Prostate gland (tissue), 2 donors: ENCODE measurements around the gene ADPRHL1.

Experiments
- POLR2A ChIP-seq: fragments of 450-650 bp; IDR thresholded peaks from one replicate; pipeline ENCODE4 v1.6.1; 2016; ENCODE audit warnings: antibody characterized with exemption, mild to moderate bottlenecking
- POLR2AphosphoS5 ChIP-seq: sonication (generic); formaldehyde crosslinking; IDR thresholded peaks from one replicate; pipeline ENCODE4 v1.6.1; 2017; ENCODE audit warnings: antibody characterized with exemption
- TF ChIP-seq, protein P1 (sequence below), 4 experiments: fragments of 200-600 bp in 2 of 4; fragments of 450-650 bp in 2 of 4; sonication (generic) in 2 of 4; IDR thresholded peaks; 1 replicate in 3 of 4; 2 replicates in 1 of 4; pipeline ENCODE4 v1.5.1; 2016 to 2019; ENCODE audit warnings: antibody characterized with exemption in 4 of 4, mild to moderate bottlenecking in 2 of 4, moderate library complexity in 2 of 4

- TF ChIP-seq, protein P1, sequence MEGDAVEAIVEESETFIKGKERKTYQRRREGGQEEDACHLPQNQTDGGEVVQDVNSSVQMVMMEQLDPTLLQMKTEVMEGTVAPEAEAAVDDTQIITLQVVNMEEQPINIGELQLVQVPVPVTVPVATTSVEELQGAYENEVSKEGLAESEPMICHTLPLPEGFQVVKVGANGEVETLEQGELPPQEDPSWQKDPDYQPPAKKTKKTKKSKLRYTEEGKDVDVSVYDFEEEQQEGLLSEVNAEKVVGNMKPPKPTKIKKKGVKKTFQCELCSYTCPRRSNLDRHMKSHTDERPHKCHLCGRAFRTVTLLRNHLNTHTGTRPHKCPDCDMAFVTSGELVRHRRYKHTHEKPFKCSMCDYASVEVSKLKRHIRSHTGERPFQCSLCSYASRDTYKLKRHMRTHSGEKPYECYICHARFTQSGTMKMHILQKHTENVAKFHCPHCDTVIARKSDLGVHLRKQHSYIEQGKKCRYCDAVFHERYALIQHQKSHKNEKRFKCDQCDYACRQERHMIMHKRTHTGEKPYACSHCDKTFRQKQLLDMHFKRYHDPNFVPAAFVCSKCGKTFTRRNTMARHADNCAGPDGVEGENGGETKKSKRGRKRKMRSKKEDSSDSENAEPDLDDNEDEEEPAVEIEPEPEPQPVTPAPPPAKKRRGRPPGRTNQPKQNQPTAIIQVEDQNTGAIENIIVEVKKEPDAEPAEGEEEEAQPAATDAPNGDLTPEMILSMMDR (IDR thresholded peaks at IDR 0.05), result no peak
- TF ChIP-seq POLR2AphosphoS5, result no peak
- TF ChIP-seq POLR2A, result no peak
These were observed 102.4 kb downstream of the ADPRHL1 start for GRCh38 chr13:113350938-113351335.
